ENCODE data around the gene LIG1. TPM values are rescaled to one million over a fixed set of nuclear protein-coding genes. Genes with fewer than 3 reads are reported as not detected.

Gene LIG1
- 100 to 1,000 TPM; 174 TPM for total RNA-seq

- Mint-ChIP-seq H3K27me3 (no peaks in the 10 kb centered on the region), H3K27ac (peak within 1 kb of the TSS; percentile 97)
Measured at GRCh38 chr19:48169939-48170803, at the start of gene LIG1, which contains the start of gene ZSWIM9. Gene LIG1, minus strand, starts transcription at chr19:48170344. Its CDS starts 4,778 bp downstream, at chr19:48165566. Gene ZSWIM9, plus strand, starts transcription at chr19:48170680. Its CDS starts 1,123 bp downstream, at chr19:48171803.

GRCh38 chr19:48218997-48219396 is 48.9 kb upstream of the LIG1 start:
- no peaks in the 10 kb centered on the region for H3K27me3 Mint-ChIP-seq
- CTCF ChIA-PET, result interaction anchor here (1.6 kb wide), 1 partner anchor 24 kb away, joined by 6 read pairs; no protein-coding TSS in a partner anchor
- POLR2A ChIA-PET, result no interaction called here

More at GRCh38 chr19:48169939-48170803, at the start of gene LIG1, which contains the start of gene ZSWIM9:
- Mint-ChIP-seq H3K36me3 (peaks cover 19% of the 10 kb centered on the region), H3K4me1 (ENCODE audit: low read depth) (peaks cover 39% of the 10 kb centered on the region), H3K9me3 (no peaks in the 10 kb centered on the region), H3K4me3 (peak within 1 kb of the TSS; percentile 95)
- peak; percentile 94 for DNase-seq
- intact Hi-C loops (cut with micrococcal nuclease), result loop anchor here (1.0 to 5.0 kb wide), 4 partner anchors 34 to 193 kb away; partner anchors contain the start of genes CARD8 and TMEM143
- ChIA-PET CTCF (interaction anchor here (1.4 to 2.5 kb wide), 2 partner anchors 90 to 91 kb away, joined by 6 to 10 read pairs; no protein-coding TSS in a partner anchor), POLR2A (interaction anchor here (0.6 to 1.1 kb wide), 4 partner anchors 18 to 34 kb away, joined by 3 to 4 read pairs (median 4); no protein-coding TSS in a partner anchor)

GRCh38 chr19:48216933-48217332 is 46.8 kb upstream of the LIG1 start:
- Mint-ChIP-seq H3K9me3 (no peaks in the 10 kb centered on the region), H3K27me3 (no peaks in the 10 kb centered on the region), H3K27ac (no peak overlapping the region), H3K4me3 (no peak overlapping the region), H3K36me3 (peaks cover 49% of the 10 kb centered on the region), H3K4me1 (ENCODE audit: low read depth) (no peaks in the 10 kb centered on the region)
- POLR2A ChIA-PET, result no interaction called here
- CTCF ChIA-PET, result no interaction called here
- no peak for DNase-seq
- intact Hi-C loops (cut with micrococcal nuclease), result no loop called here

More at GRCh38 chr19:48218997-48219396, 48.9 kb upstream of the LIG1 start:
- no peak overlapping the region for H3K27ac Mint-ChIP-seq
- intact Hi-C loops (cut with micrococcal nuclease), result no loop called here
- no peaks in the 10 kb centered on the region for H3K4me1 Mint-ChIP-seq (ENCODE audit: low read depth)
- no peaks in the 10 kb centered on the region for H3K9me3 Mint-ChIP-seq
- H3K4me3 Mint-ChIP-seq, result no peak overlapping the region
- peaks cover 44% of the 10 kb centered on the region for H3K36me3 Mint-ChIP-seq
- DNase-seq, result no peak

GRCh38 chr19:48213959-48214358 is 43.8 kb upstream of the LIG1 start:
- intact Hi-C loops (cut with micrococcal nuclease), result no loop called here
- CTCF ChIA-PET, result no interaction called here
- H3K36me3 Mint-ChIP-seq, result peaks cover 41% of the 10 kb centered on the region
- H3K9me3 Mint-ChIP-seq, result no peaks in the 10 kb centered on the region
- H3K4me3 Mint-ChIP-seq, result no peak overlapping the region
- peaks cover 8% of the 10 kb centered on the region for H3K4me1 Mint-ChIP-seq (ENCODE audit: low read depth)
- POLR2A ChIA-PET, result interaction anchor here (1.1 kb wide), 1 partner anchor 10 kb away, joined by 4 read pairs; no protein-coding TSS in a partner anchor
- no peaks in the 10 kb centered on the region for H3K27me3 Mint-ChIP-seq
- no peak for DNase-seq
- no peak overlapping the region for H3K27ac Mint-ChIP-seq

DNA sequence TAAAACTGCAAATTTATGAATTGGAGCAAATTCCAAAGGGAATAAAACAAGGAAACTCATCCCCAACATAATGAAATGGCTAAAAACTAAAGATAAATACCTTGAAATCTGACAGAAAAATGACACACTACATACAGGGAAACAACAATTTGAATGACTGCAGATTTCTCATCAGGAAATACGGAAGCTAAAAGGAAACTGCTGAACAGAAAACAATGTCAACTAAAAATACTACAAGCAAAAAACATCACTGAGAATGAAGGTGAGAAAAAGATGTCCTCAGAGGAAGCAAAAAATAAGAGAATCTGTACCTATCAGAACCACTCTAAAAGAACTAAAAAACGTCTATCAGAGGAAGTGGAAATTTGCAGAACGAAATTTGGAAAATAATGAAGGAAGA is 39.9 kb upstream of the LIG1 start:
- ChIA-PET CTCF (no interaction called here), POLR2A (no interaction called here)
- intact Hi-C loops (cut with micrococcal nuclease), result no loop called here
- Mint-ChIP-seq H3K27me3 (no peaks in the 10 kb centered on the region), H3K27ac (peak overlapping the region; percentile 74), H3K36me3 (peaks cover 39% of the 10 kb centered on the region), H3K4me1 (ENCODE audit: low read depth) (peaks cover 22% of the 10 kb centered on the region), H3K9me3 (no peaks in the 10 kb centered on the region), H3K4me3 (no peak overlapping the region)
- DNase-seq, result no peak

GRCh38 chr19:48206397-48207093 is 36.4 kb upstream of the LIG1 start:
- no peak overlapping the region for H3K4me3 Mint-ChIP-seq
- ChIA-PET CTCF (no interaction called here), POLR2A (no interaction called here)

DNA sequence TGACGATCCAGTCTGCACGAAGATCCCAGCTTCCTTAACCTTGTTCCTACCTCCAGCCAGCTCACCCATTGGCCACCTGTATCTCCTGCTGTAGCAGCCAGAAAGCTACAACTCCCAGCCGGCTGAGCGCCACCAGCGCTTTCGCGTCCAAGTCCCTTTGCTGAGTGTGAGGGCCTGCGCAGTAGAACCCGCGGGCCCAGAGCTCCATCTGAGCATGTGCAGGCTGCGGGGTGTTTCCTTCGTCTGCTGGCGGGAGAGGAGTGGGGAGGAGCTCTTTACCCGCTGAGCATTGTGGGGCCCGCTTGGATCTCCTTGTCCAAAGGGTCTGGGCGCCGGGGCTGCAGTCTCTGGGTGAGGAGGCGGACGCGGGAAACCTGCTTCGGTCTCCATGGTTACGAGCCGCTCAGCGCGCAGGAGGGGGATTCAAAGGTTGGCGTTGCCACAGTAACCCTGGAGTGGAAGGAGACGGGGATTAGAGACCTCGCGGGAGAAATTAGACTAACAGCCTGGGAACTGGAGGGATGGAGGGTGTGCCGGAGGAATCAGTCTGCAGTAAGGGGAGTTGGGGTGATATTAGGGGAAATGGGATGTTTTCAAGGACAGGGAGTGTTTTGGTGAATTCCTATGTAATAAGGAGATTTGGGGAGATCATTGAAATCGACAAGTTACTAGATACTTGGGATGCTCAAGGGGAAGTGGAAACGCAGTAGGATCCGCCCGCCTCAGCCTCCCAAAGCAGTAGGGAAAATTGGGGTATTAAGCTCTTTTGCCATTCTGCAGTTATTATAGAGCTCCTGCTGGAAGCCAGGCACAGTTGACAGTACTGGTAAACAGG is 33.9 kb upstream of the LIG1 start:
- Mint-ChIP-seq H3K36me3 (peaks cover 16% of the 10 kb centered on the region), H3K4me1 (ENCODE audit: low read depth) (peaks cover 17% of the 10 kb centered on the region), H3K27ac (no peak overlapping the region), H3K27me3 (no peaks in the 10 kb centered on the region), H3K4me3 (no peak overlapping the region), H3K9me3 (no peaks in the 10 kb centered on the region)
- POLR2A ChIA-PET, result interaction anchor here (0.5 to 2.9 kb wide), 19 partner anchors 10 to 856 kb away, joined by 3 to 15 read pairs (median 4); partner anchors contain the start of genes CARD8, KDELR1, LIG1 and PLA2G4C
- CTCF ChIA-PET, result interaction anchor here (0.5 to 3.8 kb wide), 20 partner anchors 10 to 189 kb away, joined by 3 to 44 read pairs (median 4); a partner anchor contains a TSS
- DNase-seq, result peak; percentile 97
- intact Hi-C loops (cut with micrococcal nuclease), result loop anchor here (1.0 to 2.0 kb wide), 3 partner anchors 34 to 57 kb away; partner anchors contain the start of genes LIG1 and ZSWIM9

More at GRCh38 chr19:48206397-48207093, 36.4 kb upstream of the LIG1 start:
- no peaks in the 10 kb centered on the region for H3K27me3 Mint-ChIP-seq
- intact Hi-C loops (cut with micrococcal nuclease), result no loop called here
- no peak for DNase-seq
- peaks cover 21% of the 10 kb centered on the region for H3K36me3 Mint-ChIP-seq
- peaks cover 25% of the 10 kb centered on the region for H3K4me1 Mint-ChIP-seq (ENCODE audit: low read depth)
- H3K27ac Mint-ChIP-seq, result peak overlapping the region; percentile 44
- H3K9me3 Mint-ChIP-seq, result no peaks in the 10 kb centered on the region

DNA sequence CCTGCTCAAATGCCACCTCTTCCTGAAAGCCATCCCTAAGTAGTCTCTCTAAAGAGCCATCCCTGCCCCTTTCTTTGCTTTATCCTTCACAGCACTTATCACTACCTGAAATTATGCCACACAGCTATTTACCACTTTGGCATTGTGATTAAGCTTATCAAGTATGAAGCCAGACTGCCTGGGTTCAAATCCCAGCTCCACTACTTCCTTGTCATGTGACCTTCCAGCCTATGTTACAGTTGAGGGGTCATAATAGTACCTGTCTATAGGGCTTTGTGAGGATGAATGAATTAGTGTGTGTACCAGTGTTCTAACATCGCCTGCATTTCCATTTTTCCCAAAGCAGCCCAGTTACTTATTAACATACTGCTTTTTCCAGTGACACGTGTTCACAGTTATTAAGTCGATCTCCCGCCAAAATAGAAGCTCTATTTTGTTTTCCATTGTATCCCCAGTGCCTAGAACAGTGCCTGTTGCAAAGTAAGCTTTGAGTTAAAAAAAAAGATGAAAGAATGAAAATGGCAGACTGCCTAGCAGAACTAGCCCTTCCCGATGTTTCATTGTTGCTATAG is 33.2 kb upstream of the LIG1 start:
- H3K4me3 Mint-ChIP-seq, result no peak overlapping the region
- ChIA-PET POLR2A (interaction anchor here (0.5 to 2.9 kb wide), 18 partner anchors 9 to 855 kb away, joined by 3 to 15 read pairs (median 4); partner anchors contain the start of genes CARD8, LIG1, PLA2G4C and SYNGR4), CTCF (interaction anchor here (0.5 to 3.8 kb wide), 22 partner anchors 9 to 581 kb away, joined by 3 to 44 read pairs (median 4); a partner anchor contains a TSS)
- H3K4me1 Mint-ChIP-seq (ENCODE audit: low read depth), result peaks cover 17% of the 10 kb centered on the region
- H3K27ac Mint-ChIP-seq, result no peak overlapping the region
- intact Hi-C loops (cut with micrococcal nuclease), result loop anchor here (1.0 kb wide), 1 partner anchor 46 kb away; no protein-coding TSS in a partner anchor
- peak; percentile 26 for DNase-seq
- H3K27me3 Mint-ChIP-seq, result no peaks in the 10 kb centered on the region
- no peaks in the 10 kb centered on the region for H3K9me3 Mint-ChIP-seq
- H3K36me3 Mint-ChIP-seq, result peaks cover 15% of the 10 kb centered on the region

DNA sequence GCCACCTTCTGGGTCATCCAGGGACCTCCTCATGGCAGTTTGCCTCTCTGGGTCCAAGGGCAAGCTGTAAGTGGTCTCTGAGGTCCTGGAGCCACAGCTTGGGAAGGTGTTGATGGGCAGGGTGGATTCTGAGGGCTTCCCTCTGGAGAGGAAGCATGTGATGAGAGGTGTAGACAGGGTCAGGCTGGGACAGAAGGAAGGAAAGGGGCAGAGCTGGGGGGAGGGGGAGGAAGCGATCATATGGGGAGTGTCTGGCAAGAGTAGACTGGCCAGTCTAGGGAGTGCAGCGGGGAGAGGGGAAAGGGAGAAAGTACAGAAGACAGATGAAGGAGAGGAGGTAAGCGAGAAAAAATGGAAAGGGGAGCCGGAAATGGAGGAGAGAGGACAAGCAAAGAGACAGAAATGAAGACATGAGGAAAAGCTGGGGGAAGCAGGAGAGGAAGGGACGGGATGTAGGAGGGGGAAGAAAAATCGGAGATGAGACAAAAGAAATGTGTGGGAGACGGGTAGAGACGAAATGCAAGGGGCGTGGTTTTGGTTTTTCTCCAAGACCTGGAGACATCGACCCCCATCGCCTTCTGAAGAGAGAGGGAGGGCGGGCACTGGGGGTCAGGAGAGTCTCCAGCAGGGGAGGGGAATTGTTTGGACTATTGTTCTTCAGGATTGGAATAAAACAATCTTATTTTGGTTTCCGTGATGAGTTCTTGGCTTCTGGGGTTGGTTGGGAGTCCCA is 27.0 kb upstream of the LIG1 start:
- Mint-ChIP-seq H3K4me3 (no peak overlapping the region), H3K27ac (no peak overlapping the region), H3K27me3 (peaks cover 3% of the 10 kb centered on the region), H3K9me3 (no peaks in the 10 kb centered on the region), H3K36me3 (no peaks in the 10 kb centered on the region), H3K4me1 (ENCODE audit: low read depth) (peaks cover 4% of the 10 kb centered on the region)
- DNase-seq, result no peak
- POLR2A ChIA-PET, result no interaction called here
- intact Hi-C loops (cut with micrococcal nuclease), result no loop called here
- CTCF ChIA-PET, result interaction anchor here (0.6 kb wide), 1 partner anchor 63 kb away, joined by 3 read pairs; no protein-coding TSS in a partner anchor

DNA sequence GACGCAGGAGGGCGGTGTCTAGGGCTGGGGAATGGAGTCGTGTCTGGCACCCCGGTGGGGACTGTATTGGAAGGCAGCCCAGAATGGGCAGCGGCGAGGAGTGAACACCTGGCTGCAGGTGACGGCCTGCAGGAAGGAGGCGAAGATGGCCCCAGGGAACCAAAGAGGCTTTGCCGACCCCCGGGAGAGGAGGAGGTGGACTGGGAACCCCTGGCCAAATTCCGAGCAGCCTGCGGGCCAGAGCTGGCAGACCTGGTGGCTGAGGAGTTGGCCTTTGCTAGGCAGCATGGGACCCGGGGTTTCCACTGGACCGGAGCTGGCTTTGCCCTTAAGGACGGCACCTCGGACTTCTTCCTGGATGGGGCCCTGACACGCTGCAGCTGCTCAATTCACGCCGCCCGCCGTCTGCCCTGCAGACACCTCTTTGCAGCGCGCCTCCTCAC is 26.2 kb upstream of the LIG1 start:
- Mint-ChIP-seq H3K36me3 (peaks cover 5% of the 10 kb centered on the region), H3K4me1 (ENCODE audit: low read depth) (no peaks in the 10 kb centered on the region), H3K27me3 (peaks cover 3% of the 10 kb centered on the region), H3K4me3 (no peak overlapping the region), H3K27ac (no peak overlapping the region), H3K9me3 (no peaks in the 10 kb centered on the region)
- ChIA-PET POLR2A (no interaction called here), CTCF (no interaction called here)
- intact Hi-C loops (cut with micrococcal nuclease), result no loop called here
- DNase-seq, result no peak

Measured in activated CD4-positive, alpha-beta memory T cell treated with anti-CD3 and anti-CD28 coated beads for 36 hours (primary cell).